ENCODE data around the gene RNF215. TPM values are rescaled to one million over a fixed set of nuclear protein-coding genes. Genes with fewer than 3 reads are reported as not detected.

Gene RNF215
- total and polyA plus RNA-seq, 2 of the 13 experiments (the other 11 are each of a cell fraction or from before 2014, with no cell fraction given) = 5.3 to 6.1 TPM

- peak; percentile 86; the same call in 1 of the 2 replicates for TF ChIP-seq TMF1 (CRISPR knock-in tag; IDR thresholded peaks at IDR 0.05; ENCODE audit: low read depth)
- TF ChIP-seq TCF12 (IDR thresholded peaks at IDR 0.05) = no peak
- TF ChIP-seq TCF12 (CRISPR knock-in tag; IDR thresholded peaks at IDR 0.05) = peak; percentile 53; the same call in 1 of the 2 replicates
- no peak for TF ChIP-seq DMTF1 (CRISPR knock-in tag; IDR thresholded peaks at IDR 0.05)
- TF ChIP-seq ZNF460 (CRISPR knock-in tag; IDR thresholded peaks at IDR 0.05; ENCODE audit: borderline replicate concordance) = no peak
- no peak; the same call in 1 of the 2 replicates for TF ChIP-seq ARNTL (CRISPR knock-in tag; IDR thresholded peaks at IDR 0.05)
- TF ChIP-seq ZNF263 (CRISPR knock-in tag; IDR thresholded peaks at IDR 0.05) = no peak
- no peak for TF ChIP-seq PRPF4 (IDR thresholded peaks at IDR 0.05; ENCODE audit: low read depth, low read length, poor library complexity, severe bottlenecking)
- TF ChIP-seq ZNF619 (CRISPR knock-in tag; IDR thresholded peaks at IDR 0.05) = peak; percentile 73
- TF ChIP-seq ZNF543 (CRISPR knock-in tag; IDR thresholded peaks at IDR 0.05) = no peak; the same call in 1 of the 2 replicates
- no peak for TF ChIP-seq ZNF772 (CRISPR knock-in tag; IDR thresholded peaks at IDR 0.05)
- TF ChIP-seq ZNF761 (CRISPR knock-in tag; conservative IDR thresholded peaks at IDR 0.05) = 0 out of 2 replicates have a peak, but pooled peaks have one; percentile 27
- peak; percentile 94 for TF ChIP-seq ZHX1 (CRISPR knock-in tag; IDR thresholded peaks at IDR 0.05; ENCODE audit: low read depth)
- no peak for TF ChIP-seq ZBTB7B (CRISPR knock-in tag; IDR thresholded peaks at IDR 0.05)
- no peak for TF ChIP-seq EZH2 (conservative IDR thresholded peaks at IDR 0.05; ENCODE audit: low read depth, low read length)
- peak; percentile 47; the same call in 1 of the 2 replicates for TF ChIP-seq ZBTB44 (CRISPR knock-in tag; IDR thresholded peaks at IDR 0.05)
- TF ChIP-seq ZNF337 (CRISPR knock-in tag; IDR thresholded peaks at IDR 0.05; ENCODE audit: borderline replicate concordance, low read depth) = no peak
- peak; percentile 74 for TF ChIP-seq SATB2 (CRISPR knock-in tag; IDR thresholded peaks at IDR 0.05)
- TF ChIP-seq KLF16 (CRISPR knock-in tag; IDR thresholded peaks at IDR 0.05) = peak in 1 of 2 experiments; percentile 61; a peak in 1 of 4 replicates
- 0 out of 2 replicates have a peak, but pooled peaks have one; percentile 29 for TF ChIP-seq ZNF567 (CRISPR knock-in tag; IDR thresholded peaks at IDR 0.05; ENCODE audit: borderline replicate concordance)
- TF ChIP-seq SOX13 (IDR thresholded peaks at IDR 0.05) = no peak
- TF ChIP-seq SOX13 (CRISPR knock-in tag; conservative IDR thresholded peaks at IDR 0.05 in 1 of 2, IDR thresholded peaks at IDR 0.05 in 1 of 2) = peak in 1 of 2 experiments; percentile 32; a peak in 1 of 4 replicates
- TF ChIP-seq MXD1 (CRISPR knock-in tag; IDR thresholded peaks at IDR 0.05) = peak; percentile 79; the same call in 1 of the 2 replicates
These were observed 30.6 kb downstream of the RNF215 start, which contains the start of the genes CCDC157 and SF3A1 (continued) for GRCh38 chr22:30356449-30357235.
